HEK293 (cell line): Measurements from ENCODE around the gene NXPE4.

Experiments
- CTCF ChIA-PET: fragments of 350-600 bp; formaldehyde crosslinking; extraction: SDS; loops from one replicate; lab custom pipeline; 2021; ENCODE audit warnings: antibody characterized with exemption; lab: Yijun Ruan, JAX
- POLR2A ChIA-PET: fragments of 300-600 bp; formaldehyde crosslinking; extraction: SDS; loops from one replicate; lab custom pipeline; 2020; ENCODE audit warnings: antibody characterized with exemption, inconsistent platforms; lab: Yijun Ruan, JAX
- H3K27ac ChIP-seq: fragments of 200-500 bp; sonication (Bioruptor generic); 2 replicates; pipeline ENCODE4 v1.5.1; 2014; ENCODE audit warnings: low read depth, low read length, control low read depth, inconsistent platforms; ENCODE audit errors: extremely low read depth
- H3K36me3 ChIP-seq, 2 experiments: fragments of 200-500 bp in 1 of 2; sonication (Bioruptor generic) in 1 of 2; 1 replicate in 1 of 2; 2 replicates in 1 of 2; pipeline ENCODE4 v1.5.1; 2014 to 2017; ENCODE audit warnings: inconsistent platforms in 2 of 2, low read length in 2 of 2; ENCODE audit not compliant: control insufficient read depth in 2 of 2, insufficient read depth in 1 of 2
- H3K4me1 ChIP-seq: fragments of 200-500 bp; sonication (Bioruptor generic); 2 replicates; pipeline ENCODE4 v1.5.1; 2014; ENCODE audit warnings: mild to moderate bottlenecking, low read length, inconsistent platforms; ENCODE audit not compliant: control insufficient read depth, insufficient read depth
- H3K4me3 ChIP-seq: 2 replicates; pipeline ENCODE4 v1.5.1; 2011; ENCODE audit warnings: low read depth, mild to moderate bottlenecking, control low read depth, low read length, moderate library complexity
- H3K9me3 ChIP-seq: fragments of 200-500 bp; sonication (Bioruptor generic); 2 replicates; pipeline ENCODE4 v1.5.1; 2014; ENCODE audit warnings: low read depth, low read length, inconsistent platforms; ENCODE audit not compliant: control insufficient read depth, insufficient read depth
- GLIS1 ChIP-seq: fragments of 450-650 bp; formaldehyde crosslinking; IDR thresholded peaks from 2 replicates; pipeline ENCODE4 v1.5.1; 2016; ENCODE audit warnings: missing biosample characterization, missing genetic modification characterization
- HOXD13 ChIP-seq: sonication (generic); formaldehyde crosslinking; IDR thresholded peaks from 2 replicates; pipeline ENCODE4 v1.8.0; 2022; ENCODE audit warnings: missing genetic modification reagents, borderline replicate concordance
- IKZF3 ChIP-seq: fragments of 450-650 bp; IDR thresholded peaks from 2 replicates; pipeline ENCODE4 v1.5.0; 2018; ENCODE audit warnings: missing biosample characterization, mild to moderate bottlenecking, missing genetic modification characterization, moderate library complexity
- MZF1 ChIP-seq: fragments of 450-650 bp; formaldehyde crosslinking; IDR thresholded peaks from 2 replicates; pipeline ENCODE4 v1.5.1; 2017; ENCODE audit warnings: missing biosample characterization, missing genetic modification characterization, borderline replicate concordance
- PATZ1 ChIP-seq: fragments of 450-650 bp; formaldehyde crosslinking; IDR thresholded peaks from 2 replicates; pipeline ENCODE4 v1.5.1; 2016; ENCODE audit warnings: missing biosample characterization, missing genetic modification characterization
- ZEB2 ChIP-seq: fragments of 450-650 bp; formaldehyde crosslinking; IDR thresholded peaks from 2 replicates; pipeline ENCODE4 v1.5.1; 2016; ENCODE audit warnings: missing biosample characterization, missing genetic modification characterization
- ZFHX2 ChIP-seq: fragments of 450-650 bp; formaldehyde crosslinking; conservative IDR thresholded peaks from 2 replicates; pipeline ENCODE4 v1.5.1; 2016; ENCODE audit warnings: missing biosample characterization, missing genetic modification characterization
- ZNF112 ChIP-seq: fragments of 450-650 bp; formaldehyde crosslinking; IDR thresholded peaks from 2 replicates; pipeline ENCODE4 v1.5.0; 2017; ENCODE audit warnings: missing biosample characterization, missing genetic modification characterization
- ZNF133 ChIP-seq: fragments of 450-650 bp; formaldehyde crosslinking; IDR thresholded peaks from 2 replicates; pipeline ENCODE4 v1.5.1; 2016; ENCODE audit warnings: missing biosample characterization, missing genetic modification characterization
- ZNF175 ChIP-seq: fragments of 450-650 bp; formaldehyde crosslinking; IDR thresholded peaks from 2 replicates; pipeline ENCODE4 v1.5.1; 2016; ENCODE audit warnings: missing biosample characterization, missing genetic modification characterization
- ZNF324 ChIP-seq: fragments of 450-650 bp; formaldehyde crosslinking; IDR thresholded peaks from 2 replicates; pipeline ENCODE4 v1.5.1; 2016; ENCODE audit warnings: missing biosample characterization, missing genetic modification characterization
- ZNF354C ChIP-seq: fragments of 450-650 bp; formaldehyde crosslinking; IDR thresholded peaks from 2 replicates; pipeline ENCODE4 v1.5.1; 2016; ENCODE audit warnings: missing biosample characterization, missing genetic modification characterization, low read depth, borderline replicate concordance
- ZNF366 ChIP-seq: fragments of 450-650 bp; formaldehyde crosslinking; conservative IDR thresholded peaks from 2 replicates; pipeline ENCODE4 v1.5.1; 2016; ENCODE audit warnings: missing biosample characterization, missing genetic modification characterization
- ZNF488 ChIP-seq: fragments of 450-650 bp; formaldehyde crosslinking; IDR thresholded peaks from 2 replicates; pipeline ENCODE4 v1.5.1; 2016; ENCODE audit warnings: missing biosample characterization, missing genetic modification characterization
- ZNF501 ChIP-seq: fragments of 450-650 bp; formaldehyde crosslinking; IDR thresholded peaks from 2 replicates; pipeline ENCODE4 v1.5.1; 2016; ENCODE audit warnings: missing biosample characterization, missing genetic modification characterization
- ZNF530 ChIP-seq: fragments of 450-650 bp; formaldehyde crosslinking; IDR thresholded peaks from 2 replicates; pipeline ENCODE4 v1.5.1; 2016; ENCODE audit warnings: low read depth, missing biosample characterization, missing genetic modification characterization
- ZNF549 ChIP-seq: fragments of 450-650 bp; IDR thresholded peaks from 2 replicates; pipeline ENCODE4 v1.5.1; 2018; ENCODE audit warnings: missing biosample characterization, missing genetic modification characterization, mild to moderate bottlenecking, inconsistent platforms, moderate library complexity
- ZNF561 ChIP-seq: fragments of 450-650 bp; IDR thresholded peaks from 2 replicates; pipeline ENCODE4 v1.5.1; 2018; ENCODE audit warnings: missing biosample characterization, missing genetic modification characterization, borderline replicate concordance
- ZNF585B ChIP-seq: fragments of 450-650 bp; formaldehyde crosslinking; IDR thresholded peaks from 2 replicates; pipeline ENCODE4 v1.5.1; 2016; ENCODE audit warnings: missing biosample characterization, missing genetic modification characterization
- ZNF624 ChIP-seq: fragments of 450-650 bp; formaldehyde crosslinking; IDR thresholded peaks from 2 replicates; pipeline ENCODE4 v1.5.1; 2017; ENCODE audit warnings: missing biosample characterization, missing genetic modification characterization
- ZNF677 ChIP-seq: fragments of 450-650 bp; IDR thresholded peaks from 2 replicates; pipeline ENCODE4 v1.5.0; 2018; ENCODE audit warnings: missing biosample characterization, mild to moderate bottlenecking, missing genetic modification characterization, moderate library complexity
- ZNF747 ChIP-seq: fragments of 450-650 bp; formaldehyde crosslinking; IDR thresholded peaks from 2 replicates; pipeline ENCODE4 v1.5.1; 2016; ENCODE audit warnings: missing biosample characterization, missing genetic modification characterization
- ZNF76 ChIP-seq: fragments of 450-650 bp; formaldehyde crosslinking; IDR thresholded peaks from 2 replicates; pipeline ENCODE4; 2016; ENCODE audit warnings: low read depth, missing biosample characterization, missing genetic modification characterization, borderline replicate concordance
- ZNF776 ChIP-seq: fragments of 450-650 bp; formaldehyde crosslinking; IDR thresholded peaks from 2 replicates; pipeline ENCODE4 v1.5.0; 2017; ENCODE audit warnings: missing biosample characterization, missing genetic modification characterization, borderline replicate concordance
- ZNF791 ChIP-seq: fragments of 450-650 bp; formaldehyde crosslinking; IDR thresholded peaks from 2 replicates; pipeline ENCODE4 v1.5.1; 2016; ENCODE audit warnings: missing biosample characterization, missing genetic modification characterization
- TF ChIP-seq, protein P1 (sequence below): fragments of 450-650 bp; formaldehyde crosslinking; IDR thresholded peaks from 2 replicates; pipeline ENCODE4 v1.5.1; 2016; ENCODE audit warnings: missing biosample characterization, missing genetic modification characterization
- TF ChIP-seq, protein P2 (sequence below): fragments of 450-650 bp; formaldehyde crosslinking; IDR thresholded peaks from 2 replicates; pipeline ENCODE4 v1.5.0; 2017; ENCODE audit warnings: missing biosample characterization, missing genetic modification characterization, borderline replicate concordance

Gene NXPE4

GRCh38 chr11:114625294-114625693, 29.7 kb upstream of the NXPE4 start (continued):
- TF ChIP-seq ZNF488 (tag by site-specific recombination) (no peak), PATZ1 (no peak), ZNF747 (tag by site-specific recombination) (no peak), ZNF585B (tag by site-specific recombination) (no peak), ZNF677 (tag by site-specific recombination) (no peak), ZNF354C (no peak)
- TF ChIP-seq, all 188 proteins: peak for 0

DNA sequence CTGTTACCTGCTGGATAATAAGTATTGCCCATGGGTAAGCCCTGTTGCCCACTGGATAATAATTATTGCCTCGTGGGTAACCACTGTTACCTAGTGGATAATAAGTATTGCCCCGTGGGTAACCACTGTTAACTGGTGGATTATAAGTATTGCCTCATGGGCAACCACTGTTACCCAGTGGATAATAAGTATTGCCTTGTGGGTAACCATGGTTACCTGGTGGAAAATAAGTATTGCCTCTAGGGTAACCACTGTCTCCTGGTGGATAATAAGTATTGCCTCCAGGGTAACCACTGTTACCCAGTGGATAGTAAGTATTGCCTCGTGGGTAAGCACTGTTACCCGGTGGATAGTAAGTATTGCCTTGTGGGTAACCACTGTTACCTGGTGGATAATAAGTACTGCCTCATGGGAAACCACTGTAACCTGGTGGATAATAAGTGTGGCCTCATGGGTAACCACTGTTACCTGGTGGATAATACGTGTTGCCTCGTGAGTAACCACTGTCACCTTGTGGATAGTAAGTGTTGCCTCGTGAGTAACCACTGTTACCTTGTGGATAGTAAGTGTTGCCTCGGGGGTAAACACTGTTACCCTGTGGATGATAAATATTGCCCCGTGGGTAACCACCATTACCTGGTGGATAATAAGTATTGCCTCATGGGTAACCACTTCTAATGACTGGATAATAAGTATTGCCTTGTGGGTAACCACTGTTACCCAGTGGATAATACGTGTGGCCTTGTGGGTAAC, 29.0 kb upstream of the NXPE4 start:
- H3K36me3 ChIP-seq, result no peaks in the 10 kb centered on the region
- H3K27ac ChIP-seq, result no peak overlapping the region
- no peaks in the 10 kb centered on the region for H3K9me3 ChIP-seq
- TF ChIP-seq ZNF366 (tag by site-specific recombination) (no peak), ZNF354C (no peak), ZNF501 (tag by site-specific recombination) (no peak), ZNF112 (no peak), ZNF776 (tag by site-specific recombination) (no peak)
- TF ChIP-seq, protein P1, sequence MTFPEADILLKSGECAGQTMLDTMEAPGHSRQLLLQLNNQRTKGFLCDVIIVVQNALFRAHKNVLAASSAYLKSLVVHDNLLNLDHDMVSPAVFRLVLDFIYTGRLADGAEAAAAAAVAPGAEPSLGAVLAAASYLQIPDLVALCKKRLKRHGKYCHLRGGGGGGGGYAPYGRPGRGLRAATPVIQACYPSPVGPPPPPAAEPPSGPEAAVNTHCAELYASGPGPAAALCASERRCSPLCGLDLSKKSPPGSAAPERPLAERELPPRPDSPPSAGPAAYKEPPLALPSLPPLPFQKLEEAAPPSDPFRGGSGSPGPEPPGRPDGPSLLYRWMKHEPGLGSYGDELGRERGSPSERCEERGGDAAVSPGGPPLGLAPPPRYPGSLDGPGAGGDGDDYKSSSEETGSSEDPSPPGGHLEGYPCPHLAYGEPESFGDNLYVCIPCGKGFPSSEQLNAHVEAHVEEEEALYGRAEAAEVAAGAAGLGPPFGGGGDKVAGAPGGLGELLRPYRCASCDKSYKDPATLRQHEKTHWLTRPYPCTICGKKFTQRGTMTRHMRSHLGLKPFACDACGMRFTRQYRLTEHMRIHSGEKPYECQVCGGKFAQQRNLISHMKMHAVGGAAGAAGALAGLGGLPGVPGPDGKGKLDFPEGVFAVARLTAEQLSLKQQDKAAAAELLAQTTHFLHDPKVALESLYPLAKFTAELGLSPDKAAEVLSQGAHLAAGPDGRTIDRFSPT (tag by site-specific recombination), result no peak
- TF ChIP-seq, protein P2, sequence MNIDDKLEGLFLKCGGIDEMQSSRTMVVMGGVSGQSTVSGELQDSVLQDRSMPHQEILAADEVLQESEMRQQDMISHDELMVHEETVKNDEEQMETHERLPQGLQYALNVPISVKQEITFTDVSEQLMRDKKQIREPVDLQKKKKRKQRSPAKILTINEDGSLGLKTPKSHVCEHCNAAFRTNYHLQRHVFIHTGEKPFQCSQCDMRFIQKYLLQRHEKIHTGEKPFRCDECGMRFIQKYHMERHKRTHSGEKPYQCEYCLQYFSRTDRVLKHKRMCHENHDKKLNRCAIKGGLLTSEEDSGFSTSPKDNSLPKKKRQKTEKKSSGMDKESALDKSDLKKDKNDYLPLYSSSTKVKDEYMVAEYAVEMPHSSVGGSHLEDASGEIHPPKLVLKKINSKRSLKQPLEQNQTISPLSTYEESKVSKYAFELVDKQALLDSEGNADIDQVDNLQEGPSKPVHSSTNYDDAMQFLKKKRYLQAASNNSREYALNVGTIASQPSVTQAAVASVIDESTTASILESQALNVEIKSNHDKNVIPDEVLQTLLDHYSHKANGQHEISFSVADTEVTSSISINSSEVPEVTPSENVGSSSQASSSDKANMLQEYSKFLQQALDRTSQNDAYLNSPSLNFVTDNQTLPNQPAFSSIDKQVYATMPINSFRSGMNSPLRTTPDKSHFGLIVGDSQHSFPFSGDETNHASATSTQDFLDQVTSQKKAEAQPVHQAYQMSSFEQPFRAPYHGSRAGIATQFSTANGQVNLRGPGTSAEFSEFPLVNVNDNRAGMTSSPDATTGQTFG (tag by site-specific recombination), result no peak
- ChIA-PET CTCF (no interaction called here), POLR2A (no interaction called here)
- no peak overlapping the region for H3K4me3 ChIP-seq
- H3K4me1 ChIP-seq, result no peaks in the 10 kb centered on the region

DNA sequence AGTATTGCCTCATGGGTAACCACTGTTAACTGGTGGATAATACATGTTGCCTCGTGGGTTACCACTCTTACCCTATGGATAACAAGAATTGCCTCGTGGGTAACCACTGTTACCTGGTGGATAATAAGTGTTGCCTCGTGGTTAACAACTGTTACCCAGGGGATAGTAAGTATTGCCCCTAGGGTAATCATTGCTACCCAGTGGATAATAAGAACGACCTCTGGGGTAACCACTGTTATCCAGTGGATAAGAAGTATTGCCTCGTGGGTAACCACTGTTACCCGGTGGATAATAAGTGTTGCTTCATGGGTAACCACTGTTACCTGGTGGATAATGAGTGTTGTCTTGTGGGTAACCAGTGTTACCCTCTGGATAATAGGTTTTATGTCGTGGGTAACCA, 28.1 kb upstream of the NXPE4 start:
- Histone ChIP-seq H3K36me3 (no peaks in the 10 kb centered on the region), H3K4me1 (no peaks in the 10 kb centered on the region), H3K9me3 (no peaks in the 10 kb centered on the region), H3K4me3 (no peak overlapping the region), H3K27ac (no peak overlapping the region)
- CTCF ChIA-PET, result no interaction called here
- POLR2A ChIA-PET, result no interaction called here
- TF ChIP-seq GLIS1 (tag by site-specific recombination), result no peak
- TF ChIP-seq ZNF791 (tag by site-specific recombination), result no peak
- no peak for TF ChIP-seq ZNF561 (tag by site-specific recombination)
- TF ChIP-seq ZEB2 (tag by site-specific recombination), result no peak
- no peak for TF ChIP-seq ZFHX2 (tag by site-specific recombination)
- no peak for TF ChIP-seq ZNF624
- TF ChIP-seq ZNF530 (tag by site-specific recombination), result no peak
- TF ChIP-seq ZNF133 (tag by site-specific recombination), result no peak
- no peak for TF ChIP-seq ZNF324 (tag by site-specific recombination)
- no peak for TF ChIP-seq HOXD13 (CRISPR knock-in tag)
- no peak for TF ChIP-seq ZNF549 (tag by site-specific recombination)
- no peak for TF ChIP-seq ZNF76 (tag by site-specific recombination)
- no peak for TF ChIP-seq ZNF175 (tag by site-specific recombination)
- TF ChIP-seq MZF1 (tag by site-specific recombination), result no peak
- TF ChIP-seq IKZF3 (tag by site-specific recombination), result no peak
